Renal pelvis (tissue), 4 donors: ENCODE results near the gene LENG8. TPM values are rescaled to one million over a fixed set of nuclear protein-coding genes. Genes with fewer than 3 reads are reported as not detected.
"Not testable (repeated sequence)": the region's sequence is repeated elsewhere in the genome, so short reads cannot be mapped to it uniquely, and the experiment has no call there.

Experiments
- DNase-seq: peaks from one replicate; pipeline ENCODE4 v3.0.0-alpha.2; 2013
- polyA plus RNA-seq, 3 donors: library from polyadenylated mRNA; unstranded; fragments of 120-200 nt; gene quantifications; one replicate each; pipeline ENCODE4 v1.2.1, GENCODE V29; 2013; ENCODE audit not compliant: insufficient read length in 3 of 3

LENG8 gene
- polyA plus RNA-seq, 3 donors: 156 to 228 (median 218) TPM

DNA sequence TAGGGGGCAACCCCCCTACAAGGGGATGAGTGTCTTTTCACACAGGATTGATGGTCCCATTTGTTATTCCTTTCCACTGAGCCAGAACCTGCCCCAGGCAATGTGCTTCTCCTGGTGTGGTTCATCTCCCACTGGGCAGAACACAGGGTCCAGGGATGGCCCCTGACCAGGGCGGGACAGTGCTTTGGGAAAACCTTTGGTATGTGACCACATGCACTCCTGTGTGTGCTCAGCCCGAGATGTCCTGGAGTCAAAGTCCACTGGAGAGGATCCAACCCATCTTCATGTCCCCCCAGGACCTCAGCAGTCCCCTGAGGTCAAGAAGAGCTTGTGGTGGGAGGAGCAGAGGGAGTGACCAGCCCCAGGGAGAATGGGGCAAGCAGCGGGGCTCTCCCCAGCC lies 59.5 kb downstream of the LENG8 start:
- DNase-seq: not testable (repeated sequence)

DNA sequence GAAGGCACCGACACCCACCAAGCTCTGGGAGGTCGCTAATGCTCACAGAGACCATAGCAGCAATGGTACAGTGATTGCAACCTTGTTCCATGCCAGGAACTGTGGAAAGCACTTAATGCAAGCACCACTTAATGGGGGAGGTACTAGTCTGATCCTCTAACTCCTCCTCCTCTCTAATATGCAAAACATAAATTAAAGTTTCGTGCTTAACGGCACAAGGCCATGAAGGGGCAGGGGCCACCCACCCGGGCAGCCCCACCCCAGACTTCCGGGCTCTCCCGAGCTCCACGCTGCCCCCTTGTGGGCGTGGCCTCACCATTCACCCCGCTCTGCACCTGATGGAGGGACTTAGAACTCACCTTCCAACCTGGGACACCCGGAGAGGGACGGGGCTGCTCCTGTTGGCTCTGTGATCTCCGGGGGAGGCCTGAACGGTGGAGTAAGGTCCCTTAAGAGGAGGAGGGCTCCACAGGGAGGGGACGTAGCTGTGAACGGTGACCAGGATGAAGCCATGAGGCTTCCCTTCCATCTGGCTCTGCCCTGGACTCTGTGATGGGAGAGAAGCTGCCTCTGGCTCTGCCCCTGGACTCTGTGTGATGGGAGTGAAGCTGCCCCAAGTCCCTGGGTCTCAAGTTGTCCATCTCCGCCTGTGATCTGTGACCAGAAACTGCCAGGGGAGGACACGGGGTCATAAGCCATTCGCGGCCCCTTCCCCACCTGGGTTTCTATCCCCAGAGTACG lies 60.4 kb downstream of the LENG8 start:
- DNase-seq: not testable (repeated sequence)

Other genes starting within 250 kb of the LENG8 start
- 1,000 to 10,000 TPM; 1,622 to 1,775 (median 1,767) TPM for gene RPS9, start 248.3 kb upstream of the LENG8 start, polyA plus RNA-seq
- 1 to 10 TPM; 1.6 to 2.4 (median 1.6) TPM for gene LILRB3, start 226.2 kb upstream of the LENG8 start, polyA plus RNA-seq
- gene LILRA6, start 206.4 kb upstream of the LENG8 start, polyA plus RNA-seq: under 1 TPM; 0.34 to 0.70 (median 0.53) TPM
- gene LILRB5, start 191.9 kb upstream of the LENG8 start, polyA plus RNA-seq: 1 to 10 TPM; 1.7 to 2.2 (median 2.1) TPM
- gene LILRB2, start 168.1 kb upstream of the LENG8 start, polyA plus RNA-seq: 1 to 10 TPM in 2 of 3 donors, under 1 TPM in 1; 0.95 to 1.2 (median 1.0) TPM
- gene LILRA5, start 136.0 kb upstream of the LENG8 start, polyA plus RNA-seq: under 1 TPM; 0.33 to 0.38 (median 0.37) TPM
- gene LILRA4, start 110.0 kb upstream of the LENG8 start, polyA plus RNA-seq: under 1 TPM in 1 of 3 donors, not detected in 2; 0.07 TPM
- gene LAIR1, start 84.3 kb upstream of the LENG8 start, polyA plus RNA-seq: 1 to 10 TPM; 3.6 to 7.3 (median 4.3) TPM
- gene TTYH1, start 33.7 kb upstream of the LENG8 start, polyA plus RNA-seq: 10 to 100 TPM; 11.5 to 14.4 (median 14.1) TPM
- gene LENG9, start 14.6 kb downstream of the LENG8 start, polyA plus RNA-seq: 1 to 10 TPM; 1.9 to 2.4 (median 2.2) TPM
- 10 to 100 TPM; 27.1 to 46.5 (median 40.9) TPM for gene CDC42EP5, start 24.1 kb downstream of the LENG8 start, polyA plus RNA-seq
- under 1 TPM in 1 of 3 donors, not detected in 2; 0.56 TPM for gene LAIR2, start 53.6 kb downstream of the LENG8 start, polyA plus RNA-seq
- gene LILRA2, start 124.6 kb downstream of the LENG8 start, polyA plus RNA-seq: 1 to 10 TPM in 1 of 3 donors, under 1 TPM in 2; 0.58 to 1.1 (median 0.73) TPM
- gene LILRA1, start 144.4 kb downstream of the LENG8 start, polyA plus RNA-seq: under 1 TPM; 0.43 to 0.53 (median 0.53) TPM
- gene LILRB1, start 181.3 kb downstream of the LENG8 start, polyA plus RNA-seq: 1 to 10 TPM in 2 of 3 donors, under 1 TPM in 1; 0.91 to 1.4 (median 1.3) TPM
- gene LILRB4, start 213.8 kb downstream of the LENG8 start, polyA plus RNA-seq: 1 to 10 TPM; 1.1 to 1.3 (median 1.2) TPM